Stomach (tissue), 9 donors: ENCODE measurements around the gene PPP3CA. TPM values are rescaled to one million over a fixed set of nuclear protein-coding genes. Genes with fewer than 3 reads are reported as not detected.

Experiments
- DNase-seq, 2 donors: peaks; one replicate each; pipeline versions ENCODE4 v3.0.0 to v3.0.0-alpha.2; 2013 to 2019
- H3K27ac ChIP-seq, 5 donors: fragments of 200-600 bp in 4 of 5; sonication (generic) in 4 of 5; one replicate each; pipeline ENCODE4 v1.5.1; 2013 to 2019; ENCODE audit warnings: mild to moderate bottlenecking in 1 of 5, moderate library complexity in 1 of 5
- H3K27me3 ChIP-seq, 3 donors: fragments of 200-600 bp; sonication (generic); one replicate each; pipeline ENCODE4 v1.5.1; 2017 to 2019; ENCODE audit warnings: mixed run types in 1 of 3
- H3K36me3 ChIP-seq, 4 donors: fragments of 200-600 bp; sonication (generic); 1 replicate in 3 of 4; 2 replicates in 1 of 4; pipeline ENCODE4 v1.5.1; 2016 to 2019
- H3K4me1 ChIP-seq, 4 donors: fragments of 200-600 bp; sonication (generic); one replicate each; pipeline ENCODE4 v1.5.1; 2016 to 2019
- H3K4me3 ChIP-seq, 4 donors: fragments of 200-600 bp; sonication (generic) in 3 of 4; one replicate each; pipeline ENCODE4 v1.5.1; 2016 to 2019; ENCODE audit warnings: mild to moderate bottlenecking in 1 of 4
- H3K9me3 ChIP-seq, 4 donors: fragments of 200-600 bp; sonication (generic); one replicate each; pipeline ENCODE4 v1.5.1; 2016 to 2019
- CTCF ChIP-seq, 7 experiments: fragments of 450-650 bp in 4 of 7; fragments of 200-600 bp in 3 of 7; sonication (generic) in 3 of 7; IDR thresholded peaks; one replicate each; pipeline ENCODE4 v1.5.1; 2016 to 2019; ENCODE audit warnings: antibody characterized with exemption in 7 of 7, control low read depth in 2 of 7, mild to moderate bottlenecking in 1 of 7
- EP300 ChIP-seq: sonication (generic); formaldehyde crosslinking; IDR thresholded peaks from one replicate; pipeline ENCODE4 v1.6.1; 2017; ENCODE audit warnings: antibody characterized with exemption
- POLR2A ChIP-seq, 4 donors: fragments of 450-650 bp; IDR thresholded peaks; one replicate each; pipeline ENCODE4 v1.6.1; 2016; ENCODE audit warnings: antibody characterized with exemption in 4 of 4, control low read depth in 2 of 4, mild to moderate bottlenecking in 1 of 4, moderate library complexity in 1 of 4
- POLR2AphosphoS5 ChIP-seq, 3 donors: sonication (generic); formaldehyde crosslinking; IDR thresholded peaks; one replicate each; pipeline ENCODE4 v1.6.1; 2016; ENCODE audit warnings: antibody characterized with exemption in 3 of 3
- WGBS, 5 donors: extraction: QIAGEN DNeasy Blood & Tissue Kit in 3 of 5; methylation state at CpG; one replicate each; pipeline versions ENCODE4 v1.1.5 to v1.1.7; 2013 to 2018; 5-methylcytosine and 5-hydroxymethylcytosine counted together
- intact Hi-C: fragments of 100-400 bp; cut with DNase I; formaldehyde crosslinking; loops from one replicate; pipeline ENCODE4 v1.15.1; 2023; ENCODE audit warnings: low total_unique reads
- polyA plus RNA-seq, 3 donors: library from polyadenylated mRNA; stranded (reverse); fragments of 200-250 nt; gene quantifications; one replicate each; pipeline ENCODE4 v1.2.3, GENCODE V29; 2013
- total RNA-seq, 5 donors: library from RNA; depleted of rRNA; stranded (reverse); fragments of >200 nt; gene quantifications; one replicate each; pipeline versions ENCODE4 v1.1.0 to v1.2.3, GENCODE V29; 2014 to 2016
- donor health status: healthy with polysubstance abuse.
- donor health status: Bipolar disorder and iron deficiency.
- donor health status: healthy.

Gene PPP3CA
- total and polyA plus RNA-seq, 8 donors = 8.9 to 62.4 (median 20.6) TPM

- intact Hi-C loops = no loop called here
- no peak overlapping the region for H3K27ac ChIP-seq
These were observed 232.4 kb downstream of the PPP3CA start for GRCh38 chr4:101114936-101115372.

GRCh38 chr4:101104312-101105052 is 242.8 kb downstream of the PPP3CA start:
- Histone ChIP-seq H3K4me3 (no peak overlapping the region), H3K4me1 (peaks cover 7 to 37% (median 27%) of the 10 kb centered on the region in 4 donors), H3K36me3 (peaks cover 0 to 12% (median 4%) of the 10 kb centered on the region in 4 donors), H3K27me3 (no peaks in the 10 kb centered on the region), H3K27ac (peak overlapping the region in 2 of 5 donors; percentile 33 to 42), H3K9me3 (no peaks in the 10 kb centered on the region)
- WGBS, 5 donors = 71 to 76% (median 72%) methylated on average over 6 of the region's 6 CpGs
- TF ChIP-seq CTCF (IDR thresholded peaks at IDR 0.05) = no peak
- no peak for TF ChIP-seq EP300
- no peak for TF ChIP-seq POLR2AphosphoS5 (IDR thresholded peaks at IDR 0.05)
- no peak for TF ChIP-seq POLR2A (IDR thresholded peaks at IDR 0.05)
- DNase-seq = no peak
- intact Hi-C loops = no loop called here

More at GRCh38 chr4:101114936-101115372, 232.4 kb downstream of the PPP3CA start:
- 24 to 43% (median 27%) methylated on average over 2 of the region's 2 CpGs for WGBS, 5 donors
- DNase-seq = peak in 1 of 2 donors; percentile 60
- TF ChIP-seq CTCF (IDR thresholded peaks at IDR 0.05) (no peak), POLR2AphosphoS5 (IDR thresholded peaks at IDR 0.05) (peak in 1 of 3 donors; percentile 9)
- H3K36me3 ChIP-seq = no peaks in the 10 kb centered on the region
- H3K27me3 ChIP-seq = no peaks in the 10 kb centered on the region
- H3K4me3 ChIP-seq = no peak overlapping the region
- no peaks in the 10 kb centered on the region for H3K9me3 ChIP-seq
- H3K4me1 ChIP-seq = peaks cover 3 to 22% (median 14%) of the 10 kb centered on the region in 4 donors

GRCh38 chr4:101103381-101104142 is 243.8 kb downstream of the PPP3CA start:
- peak overlapping the region in 4 of 5 donors; percentile 33 to 63 (median 44) for H3K27ac ChIP-seq
- intact Hi-C loops = no loop called here
- 15 to 31% (median 23%) methylated on average over 4 of the region's 4 CpGs for WGBS, 5 donors
- peaks cover 7 to 37% (median 27%) of the 10 kb centered on the region in 4 donors for H3K4me1 ChIP-seq
- TF ChIP-seq CTCF (IDR thresholded peaks at IDR 0.05) = no peak
- TF ChIP-seq POLR2A (IDR thresholded peaks at IDR 0.05) = no peak
- TF ChIP-seq POLR2AphosphoS5 (IDR thresholded peaks at IDR 0.05) = no peak
- no peak for TF ChIP-seq EP300
- no peaks in the 10 kb centered on the region for H3K9me3 ChIP-seq
- H3K4me3 ChIP-seq = no peak overlapping the region
- peak in 1 of 2 donors; percentile 53 for DNase-seq
- peaks cover 0 to 12% (median 3%) of the 10 kb centered on the region in 4 donors for H3K36me3 ChIP-seq
- H3K27me3 ChIP-seq = no peaks in the 10 kb centered on the region

GRCh38 chr4:101102114-101102742 is 245.1 kb downstream of the PPP3CA start:
- peak; percentile 42 to 54 for DNase-seq
- WGBS, 5 donors = 10 to 24% (median 15%) methylated on average over 1 of the region's 1 CpG

More at GRCh38 chr4:101102114-101102742, 245.1 kb downstream of the PPP3CA start:
- intact Hi-C loops = no loop called here
- Histone ChIP-seq H3K27ac (no peak overlapping the region), H3K9me3 (no peaks in the 10 kb centered on the region), H3K27me3 (no peaks in the 10 kb centered on the region), H3K36me3 (peaks cover 0 to 7% (median 0%) of the 10 kb centered on the region in 4 donors), H3K4me3 (no peak overlapping the region), H3K4me1 (peaks cover 7 to 37% (median 27%) of the 10 kb centered on the region in 4 donors)
- no peak for TF ChIP-seq POLR2AphosphoS5 (IDR thresholded peaks at IDR 0.05)
- TF ChIP-seq CTCF (IDR thresholded peaks at IDR 0.05) = no peak
- TF ChIP-seq EP300 = no peak
- no peak for TF ChIP-seq POLR2A (IDR thresholded peaks at IDR 0.05)
